ENCODE data around the gene PBX4.

- no peak for TF ChIP-seq ZNF274 (IDR thresholded peaks at IDR 0.05; ENCODE audit: low read depth, low read length)
- no peak for TF ChIP-seq MAX (IDR thresholded peaks at IDR 0.05)
- no peak for TF ChIP-seq EZH2 (IDR thresholded peaks at IDR 0.05)
- TF ChIP-seq CTCF (IDR thresholded peaks at IDR 0.05 in 2 of 3, conservative IDR thresholded peaks at IDR 0.05 in 1 of 3; ENCODE audit: borderline replicate concordance in 1 of 3, insufficient read depth in 1 of 3, low read depth in 2 of 3, low read length in 2 of 3) = no peak
- TF ChIP-seq RAD21 (IDR thresholded peaks at IDR 0.05; ENCODE audit: low read depth) = no peak
- no peak for TF ChIP-seq REST (IDR thresholded peaks at IDR 0.05; ENCODE audit: low read depth)
Measured at GRCh38 chr19:19527674-19528625, 90.5 kb downstream of the PBX4 start.
